Mesendoderm (in vitro differentiated cells): Measurements from ENCODE around the gene SUGCT.

Source experiments
- DNase-seq: peaks from one replicate; pipeline ENCODE4 v3.0.0; 2013
- H2AK5ac ChIP-seq: 2 replicates; pipeline ENCODE4 v1.6.1; 2013; ENCODE audit warnings: low read length, inconsistent platforms
- H2BK120ac ChIP-seq: 2 replicates; pipeline ENCODE4 v1.6.1; 2013; ENCODE audit warnings: low read depth, mild to moderate bottlenecking, low read length, moderate library complexity, mixed read lengths
- H2BK15ac ChIP-seq: replicated peaks from 2 replicates; pipeline ENCODE4 v1.6.1; 2013; ENCODE audit warnings: low read depth, mild to moderate bottlenecking, moderate library complexity
- H2BK5ac ChIP-seq: 2 replicates; pipeline ENCODE4 v1.6.1; 2013; ENCODE audit warnings: low read length, inconsistent platforms
- H3K18ac ChIP-seq: 2 replicates; pipeline ENCODE4 v1.6.1; 2013; ENCODE audit warnings: mild to moderate bottlenecking, low read length, mixed read lengths
- H3K23ac ChIP-seq: one replicate; pipeline ENCODE4 v1.6.1; 2013; ENCODE audit warnings: low read length
- H3K27ac ChIP-seq: 2 replicates; pipeline ENCODE4 v1.5.1; 2013; ENCODE audit warnings: low read depth, mild to moderate bottlenecking, inconsistent platforms, low read length, moderate library complexity
- H3K27me3 ChIP-seq: 2 replicates; pipeline ENCODE4 v1.6.1; 2013; ENCODE audit warnings: low read length, control low read depth, mild to moderate bottlenecking, inconsistent platforms; ENCODE audit not compliant: insufficient read depth, poor library complexity
- H3K36me3 ChIP-seq: 2 replicates; pipeline ENCODE4 v1.6.1; 2013; ENCODE audit warnings: low read length, inconsistent platforms; ENCODE audit not compliant: control insufficient read depth, insufficient read depth
- H3K4ac ChIP-seq: one replicate; pipeline ENCODE4 v1.6.1; 2013; ENCODE audit warnings: low read depth, mild to moderate bottlenecking, low read length, moderate library complexity
- H3K4me1 ChIP-seq: 2 replicates; pipeline ENCODE4 v1.6.1; 2013; ENCODE audit warnings: low read depth, low read length, inconsistent platforms; ENCODE audit not compliant: control insufficient read depth
- H3K4me2 ChIP-seq: 2 replicates; pipeline ENCODE4 v1.6.1; 2013; ENCODE audit warnings: low read length
- H3K4me3 ChIP-seq: 2 replicates; pipeline ENCODE4 v1.5.1; 2013; ENCODE audit warnings: mild to moderate bottlenecking, low read length
- H3K56ac ChIP-seq: one replicate; pipeline ENCODE4 v1.6.1; 2013; ENCODE audit warnings: low read length
- H3K79me1 ChIP-seq: 2 replicates; pipeline ENCODE4 v1.6.1; 2013; ENCODE audit warnings: low read length, inconsistent platforms
- H3K79me2 ChIP-seq: 2 replicates; pipeline ENCODE4 v1.6.1; 2013; ENCODE audit warnings: mild to moderate bottlenecking, low read length; ENCODE audit not compliant: control insufficient read depth, insufficient read depth
- H3K9ac ChIP-seq: 2 replicates; pipeline ENCODE4 v1.6.1; 2013; ENCODE audit warnings: low read length, inconsistent platforms
- H4K5ac ChIP-seq: one replicate; pipeline ENCODE4 v1.6.1; 2013; ENCODE audit warnings: low read length
- H4K8ac ChIP-seq: one replicate; pipeline ENCODE4 v1.6.1; 2013; ENCODE audit warnings: low read depth, mild to moderate bottlenecking, control low read depth, low read length, moderate library complexity
- WGBS: extraction: QIAGEN DNeasy Blood & Tissue Kit; methylation state at CpG from one replicate; pipeline ENCODE4 v1.1.7; 2013; ENCODE audit warnings: low lambda C conversion rate, missing lambda C conversion rate; ENCODE audit not compliant: insufficient coverage; ENCODE audit errors: extremely low coverage; 5-methylcytosine and 5-hydroxymethylcytosine counted together

Gene SUGCT

GRCh38 chr7:40282858-40283257 lies 148.1 kb downstream of the SUGCT start:
- DNase-seq = no peak
- H3K4ac ChIP-seq = no peak overlapping the region
- no peaks in the 10 kb centered on the region for H3K4me1 ChIP-seq
- no CpG with 5 or more reads among the region's 2 CpGs for WGBS
- H3K56ac ChIP-seq = no peak overlapping the region
- H2BK15ac ChIP-seq = no peak overlapping the region
- no peak overlapping the region for H3K18ac ChIP-seq
- H3K79me2 ChIP-seq = no peaks in the 10 kb centered on the region
- H3K79me1 ChIP-seq = no peaks in the 10 kb centered on the region
- no peak overlapping the region for H3K9ac ChIP-seq
- no peak overlapping the region for H4K8ac ChIP-seq
- H3K27ac ChIP-seq = no peak overlapping the region
- no peak overlapping the region for H2BK120ac ChIP-seq
- no peaks in the 10 kb centered on the region for H3K27me3 ChIP-seq
- no peak overlapping the region for H3K23ac ChIP-seq
- H2BK5ac ChIP-seq = no peak overlapping the region
- no peak overlapping the region for H3K4me2 ChIP-seq
- H3K36me3 ChIP-seq = no peaks in the 10 kb centered on the region
- H3K4me3 ChIP-seq = no peak overlapping the region
- no peak overlapping the region for H4K5ac ChIP-seq
- H2AK5ac ChIP-seq = no peak overlapping the region

GRCh38 chr7:40283391-40283790 lies 148.6 kb downstream of the SUGCT start:
- Histone ChIP-seq H3K36me3 (no peaks in the 10 kb centered on the region), H3K56ac (no peak overlapping the region), H3K79me1 (no peaks in the 10 kb centered on the region), H4K5ac (no peak overlapping the region), H2BK5ac (no peak overlapping the region), H3K79me2 (no peaks in the 10 kb centered on the region), H4K8ac (no peak overlapping the region), H2AK5ac (no peak overlapping the region), H3K23ac (no peak overlapping the region), H3K18ac (no peak overlapping the region), H3K27me3 (no peaks in the 10 kb centered on the region), H3K4me1 (no peaks in the 10 kb centered on the region), H3K4ac (no peak overlapping the region), H3K27ac (no peak overlapping the region), H3K9ac (no peak overlapping the region), H2BK15ac (no peak overlapping the region), H3K4me3 (no peak overlapping the region), H3K4me2 (no peak overlapping the region), H2BK120ac (no peak overlapping the region)
- WGBS = no CpG with 5 or more reads among the region's 6 CpGs
- DNase-seq = no peak

GRCh38 chr7:40288827-40289226 lies 154.0 kb downstream of the SUGCT start:
- Histone ChIP-seq H3K79me1 (no peaks in the 10 kb centered on the region), H3K9ac (no peak overlapping the region), H3K18ac (no peak overlapping the region), H3K27ac (no peak overlapping the region), H3K4me3 (no peak overlapping the region), H4K8ac (no peak overlapping the region), H2BK5ac (no peak overlapping the region), H4K5ac (no peak overlapping the region), H2BK15ac (no peak overlapping the region), H3K27me3 (no peaks in the 10 kb centered on the region), H2BK120ac (no peak overlapping the region), H3K36me3 (no peaks in the 10 kb centered on the region), H3K79me2 (no peaks in the 10 kb centered on the region), H3K4me1 (no peaks in the 10 kb centered on the region), H3K4ac (no peak overlapping the region), H3K56ac (no peak overlapping the region), H3K4me2 (no peak overlapping the region), H2AK5ac (no peak overlapping the region), H3K23ac (no peak overlapping the region)
- DNase-seq = no peak
- WGBS = no CpG with 5 or more reads among the region's 2 CpGs

- no peak overlapping the region for H2BK120ac ChIP-seq
- H3K79me2 ChIP-seq = no peaks in the 10 kb centered on the region
- no peak overlapping the region for H3K4ac ChIP-seq
- no peak overlapping the region for H2AK5ac ChIP-seq
- H3K27ac ChIP-seq = no peak overlapping the region
- no peak overlapping the region for H2BK5ac ChIP-seq
- H3K4me3 ChIP-seq = no peak overlapping the region
- no peak overlapping the region for H4K8ac ChIP-seq
- H3K9ac ChIP-seq = no peak overlapping the region
- H3K36me3 ChIP-seq = no peaks in the 10 kb centered on the region
- no peak overlapping the region for H4K5ac ChIP-seq
- no peak overlapping the region for H3K18ac ChIP-seq
- no peaks in the 10 kb centered on the region for H3K27me3 ChIP-seq
- H3K4me2 ChIP-seq = no peak overlapping the region
- H3K56ac ChIP-seq = no peak overlapping the region
- no peak overlapping the region for H2BK15ac ChIP-seq
- no peaks in the 10 kb centered on the region for H3K79me1 ChIP-seq
- no peak for DNase-seq
- no peaks in the 10 kb centered on the region for H3K4me1 ChIP-seq
- no CpG with 5 or more reads among the region's 1 CpG for WGBS
- no peak overlapping the region for H3K23ac ChIP-seq
These were observed 163.0 kb downstream of the SUGCT start for GRCh38 chr7:40297741-40298311.

- no peak overlapping the region for H3K27ac ChIP-seq
These were observed 163.6 kb downstream of the SUGCT start for GRCh38 chr7:40298421-40298820.

GRCh38 chr7:40299097-40299496 lies 164.3 kb downstream of the SUGCT start:
- Histone ChIP-seq H3K4me1 (no peaks in the 10 kb centered on the region), H4K5ac (no peak overlapping the region), H3K4me2 (no peak overlapping the region), H3K18ac (no peak overlapping the region), H2AK5ac (no peak overlapping the region), H2BK5ac (no peak overlapping the region), H3K4me3 (no peak overlapping the region), H3K36me3 (no peaks in the 10 kb centered on the region), H3K56ac (no peak overlapping the region), H3K4ac (no peak overlapping the region), H3K79me2 (no peaks in the 10 kb centered on the region), H2BK15ac (no peak overlapping the region), H3K27ac (no peak overlapping the region), H3K23ac (no peak overlapping the region), H3K79me1 (no peaks in the 10 kb centered on the region), H2BK120ac (no peak overlapping the region), H4K8ac (no peak overlapping the region), H3K9ac (no peak overlapping the region), H3K27me3 (no peaks in the 10 kb centered on the region)
- peak; percentile 50 for DNase-seq
- no CpG with 5 or more reads among the region's 4 CpGs for WGBS

More at GRCh38 chr7:40298421-40298820, 163.6 kb downstream of the SUGCT start:
- DNase-seq = no peak
- no peak overlapping the region for H3K4ac ChIP-seq
- WGBS = no CpG with 5 or more reads among the region's 2 CpGs
- no peaks in the 10 kb centered on the region for H3K27me3 ChIP-seq
- H2BK5ac ChIP-seq = no peak overlapping the region
- H3K79me1 ChIP-seq = no peaks in the 10 kb centered on the region
- no peaks in the 10 kb centered on the region for H3K36me3 ChIP-seq
- H4K5ac ChIP-seq = no peak overlapping the region
- no peak overlapping the region for H3K56ac ChIP-seq
- H3K9ac ChIP-seq = no peak overlapping the region
- H3K23ac ChIP-seq = no peak overlapping the region
- H2BK15ac ChIP-seq = no peak overlapping the region
- H2AK5ac ChIP-seq = no peak overlapping the region
- no peak overlapping the region for H4K8ac ChIP-seq
- H2BK120ac ChIP-seq = no peak overlapping the region
- H3K79me2 ChIP-seq = no peaks in the 10 kb centered on the region
- H3K4me1 ChIP-seq = no peaks in the 10 kb centered on the region
- H3K18ac ChIP-seq = no peak overlapping the region
- no peak overlapping the region for H3K4me3 ChIP-seq
- H3K4me2 ChIP-seq = no peak overlapping the region
